ENCODE measurements around the gene POLR2C. TPM values are rescaled to one million over a fixed set of nuclear protein-coding genes. Genes with fewer than 3 reads are reported as not detected.

The POLR2C gene
- total and polyA plus RNA-seq, 2 experiments from 2014 or later = 37.6 to 123 TPM

GRCh38 chr16:57502048-57502775, 39.7 kb downstream of the POLR2C start (continued):
- TF ChIP-seq ZNF462 (CRISPR knock-in tag; IDR thresholded peaks at IDR 0.05) (no peak), POLR2AphosphoS5 (IDR thresholded peaks at IDR 0.05; ENCODE audit: low read depth) (no peak), STAT1 (IDR thresholded peaks at IDR 0.05; ENCODE audit: unreplicated experiment) (no peak)

- no peaks in the 10 kb centered on the region for H3K27me3 ChIP-seq (ENCODE audit: insufficient read depth)
- H4K20me1 ChIP-seq (replicated peaks; ENCODE audit: insufficient read depth) = no peaks in the 10 kb centered on the region
- peak; percentile 67 for ATAC-seq
- Mint-ChIP-seq H3K4me1 (peaks cover 20% of the 10 kb centered on the region), H3K27me3 (ENCODE audit: insufficient read depth, low read depth, poor library complexity) (peaks cover 12% of the 10 kb centered on the region), H3K9me3 (no peaks in the 10 kb centered on the region), H3K36me3 (ENCODE audit: low read depth) (no peaks in the 10 kb centered on the region), H3K4me3 (no peak overlapping the region), H3K27ac (no peak overlapping the region)
- H3K9me2 ChIP-seq (ENCODE audit: insufficient read depth) = no peaks in the 10 kb centered on the region
- no peak overlapping the region for H3K4me2 ChIP-seq
- DNase-seq (ENCODE audit: low spot score) = peak; percentile 41
- no peak overlapping the region for H3K4me3 ChIP-seq
- no peaks in the 10 kb centered on the region for H3K36me3 ChIP-seq (ENCODE audit: insufficient read depth)
- no peaks in the 10 kb centered on the region for H3K4me1 ChIP-seq (ENCODE audit: insufficient read depth)
- no peak overlapping the region for H3K27ac ChIP-seq (ENCODE audit: low read depth)
- H2AFZ ChIP-seq = peak overlapping the region; percentile 63; the same call in 1 of the 2 replicates
- H3K79me2 ChIP-seq (replicated peaks; ENCODE audit: insufficient read depth) = no peaks in the 10 kb centered on the region
- no peaks in the 10 kb centered on the region for H3F3A ChIP-seq (replicated peaks; ENCODE audit: low read depth)
- no peak for TF ChIP-seq EZH2 (IDR thresholded peaks at IDR 0.05; ENCODE audit: low read depth, unreplicated experiment)
- TF ChIP-seq EZH2phosphoT487 (IDR thresholded peaks at IDR 0.05; ENCODE audit: unreplicated experiment) = no peak
- no peak for TF ChIP-seq ZNF114 (CRISPR knock-in tag; IDR thresholded peaks at IDR 0.05)
- no peak for TF ChIP-seq ETS1 (IDR thresholded peaks at IDR 0.05)
- TF ChIP-seq NANOG (IDR thresholded peaks at IDR 0.05; ENCODE audit: borderline replicate concordance) = no peak
- TF ChIP-seq ZNF462 (CRISPR knock-in tag; IDR thresholded peaks at IDR 0.05) = no peak
Observed at GRCh38 chr16:57503366-57503765, 40.9 kb downstream of the POLR2C start.

All from GM23338 (cell line).